Erythroblast (primary cell): ENCODE results near the gene KCTD2.

ENCODE experiments used
- GATA1 ChIP-seq: IDR thresholded peaks from 2 replicates; pipeline ENCODE4 v1.6.1; 2011; ENCODE audit warnings: low read depth, mild to moderate bottlenecking, control low read depth, low read length, moderate library complexity
- POLR2A ChIP-seq: IDR thresholded peaks from 2 replicates; pipeline ENCODE4 v1.6.1; 2011; ENCODE audit warnings: mild to moderate bottlenecking, low read length

GRCh38 chr17:75046407-75047289 is at the start of gene KCTD2, which contains the start of gene ATP5PD:
- peak; percentile 91 for TF ChIP-seq POLR2A
- no peak for TF ChIP-seq GATA1
